IPS DF 6.9 (cell line): ENCODE data around the gene CANT1.

Source experiments
- DNase-seq: peaks from one replicate; pipeline ENCODE4 v3.0.0-alpha.2; 2013; ENCODE audit warnings: low read depth, low spot score
- H3K27ac ChIP-seq: one replicate; pipeline ENCODE4 v1.5.1; 2013; ENCODE audit warnings: low read length, control low read depth
- H3K27me3 ChIP-seq: 2 replicates; pipeline ENCODE4 v1.6.1; 2013; ENCODE audit warnings: mild to moderate bottlenecking, low read length; ENCODE audit not compliant: control insufficient read depth, insufficient read depth
- H3K36me3 ChIP-seq: 2 replicates; pipeline ENCODE4 v1.6.1; 2013; ENCODE audit warnings: low read length; ENCODE audit not compliant: control insufficient read depth, insufficient read depth
- H3K4me1 ChIP-seq: 2 replicates; pipeline ENCODE4 v1.6.1; 2013; ENCODE audit warnings: low read length; ENCODE audit not compliant: control insufficient read depth, insufficient read depth
- H3K4me3 ChIP-seq: 2 replicates; pipeline ENCODE4 v1.5.1; 2013; ENCODE audit warnings: mild to moderate bottlenecking, low read length
- H3K9me3 ChIP-seq: 2 replicates; pipeline ENCODE4 v1.6.1; 2013; ENCODE audit warnings: low read length, inconsistent platforms; ENCODE audit not compliant: control insufficient read depth, insufficient read depth
- WGBS: extraction: QIAGEN DNeasy Blood & Tissue Kit; methylation state at CpG from one replicate; pipeline ENCODE4 v1.1.7; 2013; ENCODE audit warnings: mixed read lengths, missing lambda C conversion rate; ENCODE audit not compliant: insufficient read length, insufficient coverage; 5-methylcytosine and 5-hydroxymethylcytosine counted together

Gene CANT1

DNA sequence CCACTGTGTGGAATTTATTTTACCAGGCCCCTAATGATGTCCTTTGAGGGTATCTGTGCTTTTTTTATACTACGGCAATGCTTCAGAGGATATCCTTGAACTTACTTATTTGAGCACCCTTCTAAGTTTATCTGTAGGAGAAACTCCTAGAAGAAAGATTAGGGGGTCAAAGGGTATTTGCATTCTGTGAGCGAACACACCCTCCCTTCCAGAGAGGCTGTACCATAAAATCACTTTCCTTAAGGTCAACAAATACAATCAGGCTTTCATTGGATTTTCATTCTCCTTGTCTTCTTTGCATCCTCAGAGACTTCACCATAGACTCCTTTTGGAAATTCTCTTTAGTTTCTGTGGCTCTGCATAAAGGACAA lies 9.7 kb upstream of the CANT1 start:
- H3K27ac ChIP-seq: no peak overlapping the region
- H3K4me3 ChIP-seq: no peak overlapping the region
- H3K4me1 ChIP-seq: no peaks in the 10 kb centered on the region
- peaks cover 23% of the 10 kb centered on the region for H3K27me3 ChIP-seq
- DNase-seq: no peak
- WGBS: no CpG with 5 or more reads among the region's 2 CpGs
- H3K9me3 ChIP-seq: no peaks in the 10 kb centered on the region; the same call in 1 of the 2 replicates
- H3K36me3 ChIP-seq: no peaks in the 10 kb centered on the region

DNA sequence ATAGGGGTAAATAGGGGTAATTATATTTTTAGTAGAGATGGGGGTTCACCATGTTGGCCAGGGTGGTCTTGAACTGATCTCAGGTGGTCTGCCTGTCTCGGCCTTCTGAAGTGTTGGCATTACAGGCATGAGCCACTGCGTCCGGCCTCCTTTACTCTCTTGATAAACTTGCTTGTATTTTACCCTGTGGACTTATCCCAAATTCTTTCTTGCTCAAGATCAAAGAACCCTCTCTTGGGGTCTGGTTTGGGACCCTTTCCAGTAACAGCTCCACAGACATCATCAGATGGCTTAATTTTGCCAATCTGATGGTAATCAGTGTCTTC lies 8.8 kb upstream of the CANT1 start:
- no CpG with 5 or more reads among the region's 3 CpGs for WGBS
- Histone ChIP-seq H3K27ac (no peak overlapping the region), H3K27me3 (peaks cover 15% of the 10 kb centered on the region; the same call in 1 of the 2 replicates), H3K4me1 (no peaks in the 10 kb centered on the region), H3K9me3 (no peaks in the 10 kb centered on the region; the same call in 1 of the 2 replicates), H3K4me3 (no peak overlapping the region), H3K36me3 (no peaks in the 10 kb centered on the region)
- no peak for DNase-seq

DNA sequence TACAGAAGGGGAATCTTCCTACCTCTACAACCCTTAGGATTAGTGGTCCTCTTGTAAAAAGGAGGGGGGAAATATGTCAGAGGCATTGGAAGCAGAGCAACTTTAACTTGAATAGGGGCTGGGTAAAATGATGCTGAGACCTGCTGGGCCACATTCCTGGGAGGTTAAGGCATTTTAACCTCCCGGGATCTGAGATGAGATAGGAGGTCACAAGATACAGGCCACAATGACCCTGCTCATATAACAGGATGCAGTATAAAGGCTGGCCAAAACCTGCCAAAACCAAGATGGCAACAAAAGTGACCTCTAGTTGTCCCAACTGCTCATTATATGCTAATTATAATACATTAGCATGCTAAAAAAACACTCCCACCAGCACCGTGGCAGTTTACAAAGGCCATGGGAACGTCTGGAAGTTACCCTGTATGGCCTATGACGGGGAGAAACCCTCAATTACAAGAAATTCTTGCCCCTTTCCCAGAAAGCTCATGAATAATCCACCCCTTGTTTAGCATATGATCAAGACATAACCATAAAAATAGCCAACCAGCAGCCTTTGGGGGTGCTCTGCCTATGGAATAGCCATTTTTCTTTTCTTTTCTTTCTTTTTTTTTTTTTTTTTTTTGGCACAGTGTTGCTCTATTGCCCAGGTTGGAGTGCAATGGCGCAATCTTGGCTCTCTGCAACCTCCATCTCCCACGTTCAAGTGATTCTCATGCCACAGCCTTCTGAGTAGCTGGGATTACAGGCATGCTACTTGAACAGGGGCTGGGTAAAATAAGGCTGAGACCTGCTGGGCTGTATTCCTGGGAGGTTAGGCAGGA lies 8.2 kb upstream of the CANT1 start:
- H3K9me3 ChIP-seq: no peaks in the 10 kb centered on the region; the same call in 1 of the 2 replicates
- H3K4me1 ChIP-seq: no peaks in the 10 kb centered on the region
- DNase-seq: no peak
- H3K27ac ChIP-seq: no peak overlapping the region
- H3K4me3 ChIP-seq: no peak overlapping the region
- H3K27me3 ChIP-seq: peaks cover 9% of the 10 kb centered on the region; the same call in 1 of the 2 replicates
- H3K36me3 ChIP-seq: no peaks in the 10 kb centered on the region
- WGBS: no CpG with 5 or more reads among the region's 6 CpGs

DNA sequence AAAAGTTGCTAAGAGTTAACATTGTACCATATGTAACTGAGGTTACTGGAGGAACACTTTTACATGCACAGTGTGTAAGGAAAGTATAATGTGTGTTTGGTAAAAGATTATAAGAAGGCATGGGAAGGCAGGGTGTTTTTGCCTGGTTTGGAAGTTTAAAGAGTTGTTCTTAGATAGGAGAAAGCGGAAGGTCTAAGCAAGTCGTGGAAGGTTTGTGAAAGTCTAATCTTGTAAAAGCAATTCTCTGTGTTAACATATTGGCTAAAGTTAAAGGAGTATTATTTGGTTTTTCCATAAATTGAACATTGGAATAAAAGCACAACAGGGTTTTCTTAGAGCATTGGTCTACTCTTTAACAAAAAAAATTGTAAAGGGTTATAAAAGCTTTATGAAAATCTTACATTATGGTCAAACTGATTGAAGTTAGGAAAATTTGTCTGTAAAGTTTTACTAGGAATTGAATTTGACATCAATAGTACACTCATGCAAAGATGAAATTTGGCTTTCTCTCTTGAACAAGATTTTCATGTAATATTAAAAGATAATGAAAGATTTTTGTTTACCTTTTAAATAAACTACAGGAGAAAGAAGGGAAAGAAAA lies 4.7 kb upstream of the CANT1 start:
- no CpG with 5 or more reads among the region's 2 CpGs for WGBS
- Histone ChIP-seq H3K4me1 (no peaks in the 10 kb centered on the region; the same call in 1 of the 2 replicates), H3K27me3 (no peaks in the 10 kb centered on the region), H3K9me3 (no peaks in the 10 kb centered on the region; the same call in 1 of the 2 replicates), H3K4me3 (no peak overlapping the region), H3K36me3 (no peaks in the 10 kb centered on the region), H3K27ac (no peak overlapping the region)
- no peak for DNase-seq

DNA sequence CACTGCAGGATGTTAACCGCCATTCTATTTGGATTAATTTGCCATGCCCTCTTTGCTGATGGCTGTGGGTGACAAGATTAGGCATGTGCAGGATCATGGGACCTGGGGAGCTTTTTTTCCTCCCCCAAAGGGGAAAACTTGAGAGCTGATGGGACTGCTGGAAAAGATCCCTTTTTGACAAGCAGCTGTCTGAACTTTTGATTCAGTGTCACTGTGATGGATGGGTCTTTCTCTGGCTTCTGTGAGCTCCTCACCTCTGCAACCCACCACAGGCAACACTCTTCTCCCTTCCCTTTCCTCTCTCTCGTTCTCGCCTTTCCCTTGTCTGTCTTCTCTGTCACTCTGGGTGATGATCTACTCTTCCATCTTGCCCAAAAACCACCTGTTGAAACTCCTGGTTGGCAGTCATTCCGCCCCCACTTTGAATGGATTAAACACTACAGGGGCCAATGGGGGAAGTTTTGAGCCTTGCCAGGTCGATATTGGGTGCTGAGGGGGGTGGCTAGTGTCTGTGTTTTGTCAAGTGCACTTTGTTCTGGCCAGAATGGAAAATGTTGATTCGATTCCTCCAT lies 3.1 kb upstream of the CANT1 start:
- no CpG with 5 or more reads among the region's 6 CpGs for WGBS
- Histone ChIP-seq H3K4me3 (no peak overlapping the region), H3K4me1 (peaks cover 2% of the 10 kb centered on the region; the same call in 1 of the 2 replicates), H3K27me3 (peaks cover 3% of the 10 kb centered on the region), H3K36me3 (no peaks in the 10 kb centered on the region), H3K9me3 (no peaks in the 10 kb centered on the region; the same call in 1 of the 2 replicates), H3K27ac (no peak overlapping the region)
- DNase-seq: no peak

DNA sequence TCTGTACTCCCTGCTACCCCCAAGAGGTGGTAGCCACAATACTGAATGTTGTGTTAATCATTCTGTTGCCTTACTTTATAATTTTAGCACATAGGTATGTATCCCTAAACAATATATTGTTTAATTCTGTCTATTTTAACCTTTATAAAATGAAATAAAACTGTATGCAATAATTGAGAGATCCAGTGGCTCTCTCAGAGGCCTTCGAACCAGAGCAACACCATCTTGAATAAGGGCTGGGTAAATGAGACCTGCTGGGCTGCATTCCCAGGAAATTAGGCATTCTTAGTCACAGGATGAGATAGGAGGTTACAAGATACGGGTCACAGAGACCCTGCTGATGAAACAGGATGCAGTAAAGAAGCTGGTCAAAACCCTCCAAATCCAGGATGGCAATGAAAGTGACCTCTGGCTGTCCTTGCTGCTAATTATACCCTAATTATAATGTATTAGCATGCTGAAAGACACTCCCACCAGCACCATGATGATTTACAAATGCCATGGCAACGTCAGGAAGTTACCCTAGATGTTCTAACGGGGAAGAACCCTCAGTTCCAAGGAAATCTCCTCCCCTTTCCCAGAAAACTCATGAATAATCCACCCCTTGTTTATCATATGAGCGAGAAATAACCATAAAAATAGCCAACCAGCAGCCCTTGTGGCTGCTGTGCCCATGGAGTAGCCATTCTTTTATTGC lies 2.0 kb upstream of the CANT1 start:
- Histone ChIP-seq H3K36me3 (no peaks in the 10 kb centered on the region), H3K9me3 (no peaks in the 10 kb centered on the region; the same call in 1 of the 2 replicates), H3K27ac (no peak overlapping the region), H3K27me3 (peaks cover 5% of the 10 kb centered on the region), H3K4me1 (peaks cover 2% of the 10 kb centered on the region; the same call in 1 of the 2 replicates), H3K4me3 (no peak overlapping the region)
- WGBS: no CpG with 5 or more reads among the region's 5 CpGs
- no peak for DNase-seq

DNA sequence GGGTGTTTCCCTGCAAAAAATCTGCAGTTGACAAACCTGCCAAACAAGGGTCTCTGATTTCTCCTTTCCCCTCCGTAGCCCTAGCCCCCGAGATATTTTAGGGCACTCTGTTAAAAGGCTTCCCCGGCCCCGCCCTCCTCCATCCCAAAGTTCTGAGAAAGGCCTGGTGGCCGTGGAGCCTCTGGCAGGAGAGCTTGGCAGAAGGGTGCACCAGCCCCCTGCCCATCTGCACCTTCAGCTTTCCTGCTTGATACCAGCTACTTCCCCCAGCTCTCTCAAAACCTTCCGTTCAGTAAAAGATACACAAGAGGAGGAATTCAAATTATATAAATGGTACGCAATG lies 711 bp upstream of the CANT1 start:
- no CpG with 5 or more reads among the region's 7 CpGs for WGBS
- Histone ChIP-seq H3K27me3 (peaks cover 13% of the 10 kb centered on the region), H3K4me3 (no peak overlapping the region), H3K36me3 (0 out of 2 replicates have a peak, but pooled peaks cover 2% of the 10 kb centered on the region), H3K4me1 (peaks cover 2% of the 10 kb centered on the region; the same call in 1 of the 2 replicates), H3K9me3 (no peaks in the 10 kb centered on the region; the same call in 1 of the 2 replicates), H3K27ac (no peak overlapping the region)
- DNase-seq: no peak

DNA sequence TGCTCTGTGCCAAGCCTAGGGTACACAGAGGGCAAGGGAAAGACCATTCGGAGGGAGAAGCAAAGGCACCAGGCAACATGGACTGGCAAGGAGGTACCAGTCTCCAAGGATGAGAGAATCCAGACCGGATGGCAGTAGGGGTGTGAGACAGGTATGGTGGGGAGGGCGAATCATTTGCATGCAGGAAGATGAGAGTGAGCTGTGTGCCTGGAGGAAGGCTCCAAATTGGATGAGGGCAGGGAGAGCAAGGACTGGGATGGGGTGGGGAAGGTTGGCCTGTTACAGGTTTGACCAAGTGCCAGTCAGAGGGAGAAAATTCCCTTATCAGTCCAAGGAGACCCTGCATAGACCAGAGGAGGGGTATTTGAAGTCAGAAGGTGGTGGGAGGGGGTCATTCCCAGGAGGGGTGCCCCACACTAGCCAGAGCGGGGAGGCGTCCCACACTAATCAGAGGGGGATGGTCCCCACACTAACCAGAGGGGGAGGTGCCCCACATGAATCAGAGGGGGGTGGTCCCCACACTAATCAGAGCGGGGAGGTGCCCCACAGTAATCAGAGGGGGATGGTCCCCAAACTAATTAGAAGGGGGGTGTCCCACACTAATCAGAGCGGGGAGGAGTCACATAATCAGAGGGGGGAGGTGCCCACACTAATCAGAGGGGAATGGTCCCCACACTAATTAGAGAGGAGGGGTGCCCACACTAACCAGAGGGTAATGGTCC lies 737 bp downstream of the CANT1 start:
- 0 out of 2 replicates have a peak, but pooled peaks cover 2% of the 10 kb centered on the region for H3K36me3 ChIP-seq
- peaks cover 13% of the 10 kb centered on the region for H3K27me3 ChIP-seq
- DNase-seq: no peak
- no peak overlapping the region for H3K27ac ChIP-seq
- peaks cover 2% of the 10 kb centered on the region; the same call in 1 of the 2 replicates for H3K4me1 ChIP-seq
- WGBS: no CpG with 5 or more reads among the region's 7 CpGs
- H3K9me3 ChIP-seq: no peaks in the 10 kb centered on the region; the same call in 1 of the 2 replicates
- H3K4me3 ChIP-seq: peak overlapping the region; percentile 90; the same call in 1 of the 2 replicates

DNA sequence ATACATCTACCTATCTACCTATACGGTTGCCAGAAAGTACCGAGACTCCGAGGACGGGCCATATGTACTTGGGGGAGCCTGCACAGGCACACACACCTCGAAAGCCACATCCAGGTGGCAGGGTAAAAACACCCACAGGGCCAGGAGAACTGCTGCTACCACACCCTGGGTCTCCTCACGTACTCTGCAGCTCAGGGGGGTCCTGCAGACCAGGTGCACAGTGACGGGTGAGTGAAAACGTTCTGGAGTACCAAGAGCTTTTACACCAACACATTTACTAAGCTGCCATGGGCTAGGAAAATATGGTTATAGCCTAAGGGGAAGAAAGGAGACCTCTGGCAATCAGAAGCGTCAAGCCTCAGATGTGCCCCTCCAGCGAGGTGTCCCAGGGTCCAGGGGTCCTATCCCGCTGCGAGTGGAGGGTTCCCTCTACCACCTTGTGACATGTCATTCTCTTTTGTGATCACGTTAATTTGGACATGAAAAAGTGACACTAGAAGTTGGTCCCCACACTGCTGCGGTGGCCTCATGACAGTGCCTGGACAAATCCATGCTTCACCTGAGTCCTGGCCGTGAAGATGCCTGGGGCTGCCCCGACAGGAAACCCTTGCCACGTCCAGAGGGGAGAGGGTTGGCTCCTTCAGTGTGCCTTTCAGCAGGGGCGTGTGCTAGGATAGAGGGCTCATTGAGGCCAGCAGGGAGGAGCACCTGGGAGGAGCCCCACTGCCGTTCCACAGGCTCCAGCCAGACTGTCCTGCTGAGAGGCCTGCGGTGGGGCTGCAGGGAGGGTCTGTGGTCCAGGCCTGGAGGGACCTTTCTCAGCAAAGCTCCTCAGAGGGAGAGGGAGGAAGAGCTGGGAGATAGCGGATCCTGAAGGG lies 1.8 kb downstream of the CANT1 start:
- 0 out of 2 replicates have a peak, but pooled peaks cover 2% of the 10 kb centered on the region for H3K36me3 ChIP-seq
- peaks cover 20% of the 10 kb centered on the region for H3K27me3 ChIP-seq
- no CpG with 5 or more reads among the region's 21 CpGs for WGBS
- H3K9me3 ChIP-seq: no peaks in the 10 kb centered on the region
- H3K4me3 ChIP-seq: no peak overlapping the region
- no peak for DNase-seq
- no peak overlapping the region for H3K27ac ChIP-seq
- peaks cover 2% of the 10 kb centered on the region; the same call in 1 of the 2 replicates for H3K4me1 ChIP-seq
